OCI-LY7 (cell line): ENCODE measurements around the gene C1orf210. TPM values are rescaled to one million over a fixed set of nuclear protein-coding genes. Genes with fewer than 3 reads are reported as not detected.

Source experiments
- BruUV-seq: library from RNA; stranded (reverse); fragments of 400-500 nt; replicated peaks from 2 replicates; lab custom pipeline; 2021; lab: Mats Ljungman, UMichigan
- CTCF ChIA-PET: fragments of 300-600 bp; sonication (Branson Sonifier 250); formaldehyde crosslinking; loops from one replicate; lab custom pipeline; 2022; ENCODE audit warnings: antibody characterized with exemption; ENCODE audit not compliant: unreplicated experiment; lab: Charles Lee
- POLR2A ChIA-PET: fragments of 300-600 bp; sonication (Branson Sonifier 250); formaldehyde crosslinking; loops from one replicate; lab custom pipeline; 2022; ENCODE audit warnings: antibody characterized with exemption; lab: Charles Lee
- DNase-seq: peaks from one replicate; pipeline ENCODE4 v3.0.0-alpha.2; 2015; ENCODE audit warnings: low spot score
- H2AFZ ChIP-seq: fragments of 200-600 bp; sonication (generic), shearing (Covaris generic); 2 replicates; pipeline ENCODE4 v1.6.1; 2014; ENCODE audit warnings: mild to moderate bottlenecking, antibody characterized with exemption, low read length, moderate library complexity
- H3K27ac ChIP-seq: fragments of 200-600 bp; sonication (generic); 2 replicates; pipeline ENCODE4 v1.5.1; 2014; ENCODE audit warnings: mixed run types, low read depth, mild to moderate bottlenecking, moderate library complexity, low read length, inconsistent platforms; ENCODE audit not compliant: poor library complexity, severe bottlenecking
- H3K36me3 ChIP-seq: fragments of 200-600 bp; sonication (generic); 2 replicates; pipeline ENCODE4 v1.6.1; 2014; ENCODE audit warnings: mild to moderate bottlenecking, antibody characterized with exemption, low read length, moderate library complexity, mixed read lengths; ENCODE audit not compliant: insufficient read depth
- H3K4me1 ChIP-seq: fragments of 200-600 bp; sonication (generic); 2 replicates; pipeline ENCODE4 v1.5.1; 2014; ENCODE audit warnings: mild to moderate bottlenecking, low read length; ENCODE audit not compliant: insufficient read depth, poor library complexity, severe bottlenecking
- H3K4me2 ChIP-seq: fragments of 200-600 bp; sonication (generic); 2 replicates; pipeline ENCODE4 v1.6.1; 2014; ENCODE audit warnings: mild to moderate bottlenecking, low read length
- H3K4me3 ChIP-seq: fragments of 200-600 bp; sonication (generic); 2 replicates; pipeline ENCODE4 v1.5.1; 2014; ENCODE audit warnings: mild to moderate bottlenecking, low read depth, low read length; ENCODE audit not compliant: poor library complexity, severe bottlenecking
- H3K79me2 ChIP-seq: fragments of 200-600 bp; sonication (generic); 2 replicates; pipeline ENCODE4 v1.6.1; 2016; ENCODE audit warnings: low read depth, mild to moderate bottlenecking, low read length, moderate library complexity, mixed read lengths; ENCODE audit not compliant: insufficient read depth
- H3K9me2 ChIP-seq: fragments of 200-600 bp; sonication (generic); 2 replicates; pipeline ENCODE4 v1.6.1; 2016; ENCODE audit warnings: mild to moderate bottlenecking, low read length, mixed read lengths; ENCODE audit not compliant: insufficient read depth
- H3K9me3 ChIP-seq: fragments of 200-600 bp; sonication (generic); 2 replicates; pipeline ENCODE4 v1.6.1; 2014; ENCODE audit warnings: mild to moderate bottlenecking, mixed run types, low read length, mixed read lengths
- H4K20me1 ChIP-seq: fragments of 200-600 bp; sonication (generic); 2 replicates; pipeline ENCODE4 v1.6.1; 2014; ENCODE audit warnings: mild to moderate bottlenecking, antibody characterized with exemption, low read length, moderate library complexity, mixed read lengths; ENCODE audit not compliant: insufficient read depth
- CTCF ChIP-seq: fragments of 200-600 bp; sonication (generic); conservative IDR thresholded peaks from 2 replicates; pipeline ENCODE4 v1.5.1; 2014; ENCODE audit warnings: mild to moderate bottlenecking, antibody characterized with exemption, low read length, moderate library complexity, mixed read lengths
- EZH2phosphoT487 ChIP-seq: fragments of 200-600 bp; sonication (generic); IDR thresholded peaks from 2 replicates; pipeline ENCODE4 v1.6.1; 2018; ENCODE audit warnings: low read depth, borderline replicate concordance, mild to moderate bottlenecking, mixed run types, antibody characterized with exemption, low read length, moderate library complexity, mixed read lengths
- intact Hi-C: fragments of 100-400 bp; cut with micrococcal nuclease; formaldehyde crosslinking; loops from one replicate; pipeline ENCODE4 v1.10.0; 2022; ENCODE audit not compliant: unreplicated experiment
- total RNA-seq, 2 experiments: library from RNA; depleted of rRNA in 1 of 2; stranded (reverse); fragments of >200 nt in 1 of 2; shearing (Covaris generic) in 1 of 2; gene quantifications; 2 replicates each; pipeline ENCODE4 v1.2.3, GENCODE V29; 2014 to 2022

The C1orf210 gene
- total RNA-seq, 2 experiments from 2014 or later: not detected

GRCh38 chr1:43284546-43285110 is 753 bp downstream of the C1orf210 start:
- no TSS peak for BruUV-seq
- intact Hi-C loops: no loop called here
- Histone ChIP-seq H3K36me3 (no peaks in the 10 kb centered on the region), H3K27ac (no peak overlapping the region), H3K9me3 (no peaks in the 10 kb centered on the region), H3K79me2 (no peaks in the 10 kb centered on the region), H3K9me2 (no peaks in the 10 kb centered on the region), H2AFZ (no peak overlapping the region), H3K4me1 (no peaks in the 10 kb centered on the region), H4K20me1 (no peaks in the 10 kb centered on the region), H3K4me2 (no peak overlapping the region), H3K4me3 (no peak overlapping the region)
- TF ChIP-seq EZH2phosphoT487: no peak
- no peak for TF ChIP-seq CTCF
- no peak for DNase-seq
- ChIA-PET POLR2A (no interaction called here), CTCF (no interaction called here)

GRCh38 chr1:43284065-43284464 is 1.3 kb downstream of the C1orf210 start:
- no peak for DNase-seq
- ChIA-PET CTCF (no interaction called here), POLR2A (no interaction called here)
- no peak overlapping the region for H3K27ac ChIP-seq
- no peaks in the 10 kb centered on the region for H3K9me2 ChIP-seq
- H3K4me2 ChIP-seq: no peak overlapping the region
- no peaks in the 10 kb centered on the region for H3K4me1 ChIP-seq
- H3K79me2 ChIP-seq: no peaks in the 10 kb centered on the region
- intact Hi-C loops: no loop called here
- H3K9me3 ChIP-seq: no peaks in the 10 kb centered on the region
- H3K4me3 ChIP-seq: no peak overlapping the region
- BruUV-seq: no TSS peak
- TF ChIP-seq CTCF: no peak
- no peak for TF ChIP-seq EZH2phosphoT487
- no peaks in the 10 kb centered on the region for H4K20me1 ChIP-seq
- no peaks in the 10 kb centered on the region for H3K36me3 ChIP-seq
- H2AFZ ChIP-seq: no peak overlapping the region
